NCI-H226 (cell line): ENCODE results near the gene SV2A.
A peak's percentile ranks its signal among the peaks of the same experiment; 100 is the strongest.
"Not testable (repeated sequence)": the region's sequence is repeated elsewhere in the genome, so short reads cannot be mapped to it uniquely, and the experiment has no call there.

Source experiments
- DNase-seq: peaks from one replicate; pipeline ENCODE4 v3.0.0-alpha.2; 2015

Gene SV2A

GRCh38 chr1:149886396-149887195 lies 31.0 kb downstream of the SV2A start:
- peak; percentile 97 for DNase-seq

- DNase-seq: not testable (repeated sequence)
Observed at GRCh38 chr1:149886121-149886395, 31.6 kb downstream of the SV2A start.

- peak; percentile 56 for DNase-seq
Observed at GRCh38 chr1:149885339-149886120, 32.1 kb downstream of the SV2A start.

- DNase-seq: no peak
Observed at GRCh38 chr1:149884433-149885338, 33.0 kb downstream of the SV2A start.

DNA sequence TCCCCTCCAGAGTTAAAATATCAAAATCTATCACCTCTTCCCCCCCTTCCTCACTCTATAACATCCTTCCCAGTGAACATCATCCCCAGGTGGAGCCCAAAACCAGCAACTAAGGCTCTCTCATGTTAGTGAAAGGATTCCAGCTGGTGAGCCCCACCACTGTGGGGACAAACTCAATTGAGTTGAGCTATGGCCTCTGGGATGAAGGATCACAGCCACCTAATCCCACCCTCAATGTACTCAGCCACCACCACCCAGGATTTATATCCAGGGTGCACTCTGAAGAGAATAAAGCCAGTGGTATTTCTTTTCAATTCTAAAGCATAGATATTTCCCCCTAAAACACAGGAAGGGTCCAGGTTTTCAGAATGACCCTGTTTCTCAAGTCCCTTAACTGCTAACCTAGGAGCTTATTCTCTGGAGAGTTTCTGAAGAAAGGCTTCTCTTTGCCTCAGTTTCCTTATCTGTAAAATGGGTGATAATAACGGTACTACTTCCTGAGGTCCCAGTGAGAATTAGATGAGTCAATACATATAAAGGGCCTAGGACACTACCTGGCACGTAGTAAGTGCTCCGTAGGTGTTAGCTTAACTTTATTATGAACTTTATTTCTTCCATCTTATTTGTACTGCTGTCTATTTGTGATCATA lies 33.9 kb downstream of the SV2A start:
- DNase-seq: no peak

- DNase-seq: no peak
Observed at GRCh38 chr1:149881876-149882275, 35.8 kb downstream of the SV2A start.

- no peak for DNase-seq
Observed at GRCh38 chr1:149879556-149879955, 38.1 kb downstream of the SV2A start.

DNA sequence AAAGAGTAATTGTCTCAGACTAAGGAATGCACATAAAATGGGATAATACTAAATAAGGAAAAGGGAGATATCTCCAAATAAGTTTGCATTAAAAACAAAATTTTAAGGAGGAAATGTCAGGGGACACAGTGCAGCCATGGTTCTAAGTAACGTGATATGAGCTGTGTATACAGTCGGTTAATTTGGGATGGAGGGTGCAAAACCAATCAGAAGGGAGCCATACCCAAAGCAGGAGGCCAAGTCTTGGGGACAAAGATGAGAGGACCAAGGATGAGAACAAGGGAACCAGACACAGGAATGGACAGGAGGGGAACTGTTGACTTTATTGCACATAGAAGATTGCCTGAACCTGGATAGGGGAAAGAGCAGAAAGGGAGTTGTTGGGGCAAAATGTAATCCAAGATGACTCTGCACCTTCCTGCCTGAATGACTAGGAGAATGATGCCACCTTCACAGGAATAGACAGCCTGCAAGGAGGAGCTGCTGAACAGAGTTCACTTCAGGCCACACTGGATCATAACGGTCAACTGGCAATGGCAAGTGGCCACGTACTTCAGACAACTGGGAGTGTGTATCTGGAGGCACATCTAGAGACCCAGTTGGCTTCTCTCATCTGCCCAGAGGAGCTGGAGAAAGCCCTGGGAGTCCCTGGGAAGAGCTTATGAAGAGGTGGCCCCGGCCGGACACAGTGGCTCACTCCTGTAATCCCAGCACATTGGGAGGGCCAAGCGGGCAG lies 40.3 kb downstream of the SV2A start:
- DNase-seq: no peak

DNA sequence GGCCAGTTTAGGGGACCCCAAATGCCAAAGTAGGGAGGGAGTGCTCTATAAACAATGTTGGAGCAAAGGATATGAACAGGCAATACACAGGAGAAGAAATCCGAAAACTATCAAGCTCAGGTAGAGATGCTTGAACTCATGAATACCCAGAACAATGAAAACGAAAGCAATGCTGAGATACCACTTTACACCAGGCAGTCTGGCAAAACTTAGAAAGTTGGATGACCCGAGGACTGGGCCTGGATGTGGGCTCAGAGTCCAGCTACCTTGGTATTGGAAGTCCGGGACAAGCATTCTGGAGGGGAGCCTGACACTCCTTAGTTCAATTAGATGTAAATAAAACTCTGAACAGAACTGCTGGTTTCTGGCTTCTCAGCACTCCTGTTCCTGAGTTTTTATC lies 44.6 kb downstream of the SV2A start:
- not testable (repeated sequence) for DNase-seq

- DNase-seq: not testable (repeated sequence)
Observed at GRCh38 chr1:149866887-149867286, 50.8 kb downstream of the SV2A start.

- DNase-seq: not testable (repeated sequence)
Observed at GRCh38 chr1:149861497-149862054, 56.1 kb downstream of the SV2A start.

GRCh38 chr1:149860684-149861496 lies 56.8 kb downstream of the SV2A start:
- DNase-seq: not testable (repeated sequence)

- DNase-seq: not testable (repeated sequence)
Observed at GRCh38 chr1:149860271-149860670, 57.4 kb downstream of the SV2A start.
